HG03280 (cell line): ENCODE measurements around the gene KANK2.
"Not testable (repeated sequence)": the region's sequence is repeated elsewhere in the genome, so short reads cannot be mapped to it uniquely, and the experiment has no call there.

Source experiments
- ATAC-seq: cut with Tn5 transposase; IDR thresholded peaks from one replicate; pipeline ENCODE4 v1.9.1; 2021; ENCODE audit warnings: mild to moderate bottlenecking, moderate library complexity; ENCODE audit not compliant: unreplicated experiment

Gene KANK2

DNA sequence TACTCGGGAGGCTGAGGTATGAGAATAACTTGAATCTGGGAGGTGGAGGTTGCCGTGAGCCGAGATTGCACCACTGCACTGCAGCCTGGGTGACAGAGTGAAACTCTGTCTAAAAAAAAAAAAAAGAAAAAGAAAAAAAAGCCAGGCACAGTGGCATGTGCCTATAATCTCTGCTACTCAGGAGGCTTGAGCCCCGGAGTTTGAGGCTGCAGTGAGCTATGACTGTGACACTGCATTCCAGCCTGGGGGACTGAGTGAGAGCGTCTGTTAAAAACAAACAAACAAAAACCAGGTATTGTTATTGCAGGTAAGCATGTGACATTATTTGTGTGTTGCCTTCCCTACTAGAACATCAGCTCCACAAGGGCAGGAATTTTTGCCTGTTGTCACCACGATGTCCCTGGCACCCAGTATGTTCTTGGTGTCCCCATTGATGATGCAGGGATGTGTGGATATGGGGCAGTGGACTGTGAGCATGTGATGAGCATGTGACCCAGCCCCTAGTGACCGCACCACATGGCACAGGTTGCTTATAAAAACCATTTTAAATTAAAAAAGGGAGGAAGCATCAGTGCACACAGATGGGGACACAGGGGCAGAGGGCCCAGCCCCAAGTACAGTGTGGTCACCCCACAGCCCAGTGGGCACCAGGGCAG, 1.6 kb upstream of the KANK2 start:
- ATAC-seq, result no peak

GRCh38 chr19:11198175-11198534, 810 bp upstream of the KANK2 start:
- no peak for ATAC-seq

- ATAC-seq, result no peak
Observed at GRCh38 chr19:11196406-11197287, 698 bp downstream of the KANK2 start.

DNA sequence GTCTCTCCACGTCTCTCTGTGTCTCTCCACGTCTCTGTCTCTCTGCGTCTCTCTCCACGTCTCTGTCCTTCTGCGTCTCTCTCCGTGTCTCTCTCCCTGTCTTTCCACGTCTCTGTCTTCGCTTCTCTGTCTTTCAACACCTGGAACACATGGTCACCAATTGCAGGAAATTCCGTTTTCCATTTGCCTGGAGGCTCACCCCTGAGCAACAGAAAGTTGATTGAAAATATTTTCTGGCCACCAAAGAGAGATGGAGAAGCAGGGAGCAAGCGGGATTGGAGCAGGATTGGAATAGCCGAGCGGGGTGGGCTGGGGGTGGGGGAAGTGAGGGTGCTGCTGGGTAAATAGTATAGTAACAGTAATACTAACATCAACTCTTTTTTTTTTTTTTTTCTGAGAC, 1.7 kb downstream of the KANK2 start:
- ATAC-seq, result no peak

DNA sequence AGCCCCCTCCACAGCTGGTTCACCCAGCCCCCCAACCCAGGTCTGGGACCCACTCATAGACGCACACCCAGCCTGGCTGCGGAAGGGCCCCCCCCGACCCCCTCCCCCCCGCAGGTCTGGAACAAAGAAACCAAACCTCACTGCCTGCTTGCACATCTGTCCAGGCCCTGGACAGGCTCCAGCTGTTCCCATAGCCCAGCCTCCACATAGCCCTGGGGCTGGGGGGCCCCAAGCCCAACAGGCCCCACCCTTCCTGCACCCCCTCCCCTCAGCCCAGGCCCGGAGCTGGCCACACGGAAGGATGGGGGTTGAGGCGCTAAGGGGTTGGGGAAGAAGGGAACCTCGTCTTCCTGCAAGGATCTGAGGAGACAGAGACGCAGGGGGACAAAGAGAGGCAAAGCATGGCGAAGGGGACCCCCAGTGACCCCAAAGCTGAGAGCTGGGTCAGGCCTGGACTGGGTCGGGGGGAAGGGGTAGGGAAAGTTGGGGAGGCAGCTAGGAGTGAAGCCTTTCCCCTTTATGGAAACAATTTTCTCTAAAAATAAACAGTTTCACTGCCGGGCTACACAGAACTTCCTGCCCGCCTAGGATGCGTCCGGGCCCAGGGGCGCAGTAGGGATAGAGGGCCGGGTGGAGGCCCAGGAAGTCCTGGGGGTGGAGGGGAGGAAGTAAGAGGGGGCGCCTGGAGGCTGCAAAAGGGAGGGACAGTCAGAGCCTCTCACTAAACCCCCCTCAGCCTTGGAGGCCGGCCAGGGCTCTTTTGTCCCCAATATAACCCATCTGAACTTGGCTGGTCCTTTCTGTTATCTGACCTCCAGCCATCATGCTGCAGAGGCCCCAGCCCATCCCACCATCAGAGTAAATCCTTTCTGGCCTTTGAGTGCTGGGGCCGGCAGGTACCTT, 2.4 kb downstream of the KANK2 start:
- no peak for ATAC-seq

DNA sequence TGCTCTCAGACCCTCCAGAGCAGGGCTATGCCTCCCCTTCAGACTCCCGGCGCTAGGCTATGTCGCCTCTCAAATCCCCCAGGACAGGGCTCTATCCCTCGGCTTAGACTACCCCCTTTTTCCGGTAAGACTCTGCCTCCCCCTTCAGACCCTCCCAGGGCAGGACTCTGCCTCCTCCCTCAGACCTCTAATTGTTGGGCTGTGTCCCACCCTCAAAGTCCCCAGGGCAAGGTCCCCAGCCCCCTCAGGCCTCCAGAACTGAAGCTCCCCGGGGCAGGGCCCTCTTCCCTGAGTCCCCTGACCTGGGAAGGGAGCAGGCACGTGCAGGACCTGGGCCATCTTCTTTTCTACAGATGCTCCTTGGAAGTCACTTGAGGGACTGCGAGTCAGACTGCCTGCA, 3.2 kb downstream of the KANK2 start:
- no peak for ATAC-seq

GRCh38 chr19:11192957-11193939, 4.1 kb downstream of the KANK2 start:
- ATAC-seq, result no peak

DNA sequence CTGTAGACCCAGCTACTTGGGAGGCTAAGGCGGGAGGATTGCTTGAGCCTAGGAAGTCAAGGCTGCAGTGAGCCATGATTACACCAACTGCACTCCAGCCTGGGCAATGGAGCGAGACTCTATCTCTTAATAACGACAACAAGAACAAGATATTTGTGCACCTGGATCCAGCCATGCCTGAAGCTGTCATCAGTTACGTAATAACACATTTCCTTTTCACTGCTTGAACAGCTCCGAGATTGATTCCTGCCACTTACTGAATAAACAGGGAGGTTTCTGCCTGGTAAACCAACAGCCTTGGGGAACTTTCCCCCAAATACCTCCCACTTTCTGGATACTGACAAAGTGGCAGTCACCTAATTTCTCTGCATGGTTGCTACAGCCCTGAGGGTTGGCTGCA, 5.4 kb downstream of the KANK2 start:
- ATAC-seq, result no peak

DNA sequence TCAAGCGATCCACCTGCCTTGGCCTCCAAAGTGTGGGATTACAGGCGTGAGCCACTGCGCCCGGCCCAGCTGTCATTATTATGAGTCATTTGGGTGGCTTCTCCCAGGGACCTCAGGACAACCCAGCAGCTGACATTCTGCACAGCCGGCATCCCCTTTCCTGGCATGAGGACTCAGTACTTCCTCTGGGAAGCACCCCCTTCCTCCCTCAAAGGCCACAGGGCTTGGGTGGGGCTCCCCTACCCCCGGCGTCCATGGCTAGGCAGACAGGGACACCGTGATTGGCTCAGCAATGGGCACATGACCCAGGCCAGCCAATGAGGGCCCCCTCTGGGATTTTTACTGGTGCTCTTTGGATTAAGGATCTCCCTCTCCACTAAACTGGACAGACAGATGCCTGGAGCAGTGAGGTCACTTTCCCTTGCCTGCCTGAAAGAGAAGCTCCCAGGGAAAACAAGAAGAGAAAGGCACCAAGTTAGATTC, 6.0 kb downstream of the KANK2 start:
- no peak for ATAC-seq

DNA sequence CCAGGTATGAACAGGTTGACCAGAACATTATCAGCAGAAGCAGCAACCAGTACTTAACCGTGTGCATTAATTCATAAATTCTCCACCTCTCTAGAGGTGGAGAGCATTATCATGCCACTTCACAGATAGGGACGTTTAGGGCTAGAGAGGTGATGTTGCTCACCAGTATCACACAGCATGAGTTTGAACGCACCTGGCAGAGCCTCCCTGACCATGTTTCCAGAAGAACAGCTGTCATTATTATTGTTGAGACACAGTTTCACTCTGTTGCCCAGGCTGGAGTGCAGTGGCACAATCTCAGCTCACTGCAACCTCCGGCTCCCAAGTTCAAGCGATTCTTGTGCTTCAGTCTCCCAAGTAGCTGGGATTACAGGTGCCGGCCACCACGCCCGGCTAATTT, 6.8 kb downstream of the KANK2 start:
- ATAC-seq, result no peak

DNA sequence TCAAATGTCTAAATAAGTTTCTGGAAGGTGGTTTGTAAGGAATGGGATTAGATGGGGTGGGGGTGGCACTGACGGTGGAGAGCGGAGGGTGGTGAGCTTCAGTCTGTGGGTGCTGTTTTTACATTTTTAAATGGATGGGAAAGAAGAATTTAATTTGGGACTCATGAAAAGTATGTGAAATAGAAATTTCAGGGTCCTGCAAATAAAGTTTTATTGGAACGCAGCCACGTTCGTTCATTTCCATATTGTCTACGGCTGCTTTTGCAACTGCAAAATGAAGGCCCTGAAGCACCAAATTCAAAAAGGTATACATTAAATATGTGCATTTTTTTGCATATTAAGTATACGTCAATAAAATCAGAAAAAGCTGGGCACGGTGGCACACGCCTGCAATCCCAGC, 9.9 kb downstream of the KANK2 start:
- ATAC-seq, result no peak

GRCh38 chr19:11182994-11183393, 14.4 kb downstream of the KANK2 start:
- no peak for ATAC-seq

DNA sequence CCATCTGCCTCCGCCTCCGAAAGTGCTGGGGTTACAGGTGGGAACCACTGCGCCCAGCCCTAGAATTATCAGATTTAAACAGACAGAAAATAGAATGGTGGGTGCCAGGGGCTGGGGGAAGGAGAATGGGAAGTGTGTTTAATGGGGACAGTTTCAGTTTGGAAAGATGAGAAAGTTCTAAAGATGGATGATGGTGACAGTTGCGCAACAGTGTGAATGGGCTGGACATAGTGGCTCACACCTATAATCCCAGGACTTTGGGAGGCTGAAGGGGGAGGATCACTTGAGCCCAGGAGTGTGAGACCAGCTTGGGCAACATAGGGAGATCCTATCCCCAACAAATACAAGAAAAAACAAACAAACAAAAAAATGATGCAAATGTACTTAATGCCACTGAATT, 15.9 kb downstream of the KANK2 start:
- ATAC-seq, result no peak

GRCh38 chr19:11180975-11181374, 16.4 kb downstream of the KANK2 start:
- not testable (repeated sequence) for ATAC-seq

GRCh38 chr19:11180346-11180745, 17.0 kb downstream of the KANK2 start:
- no peak for ATAC-seq

DNA sequence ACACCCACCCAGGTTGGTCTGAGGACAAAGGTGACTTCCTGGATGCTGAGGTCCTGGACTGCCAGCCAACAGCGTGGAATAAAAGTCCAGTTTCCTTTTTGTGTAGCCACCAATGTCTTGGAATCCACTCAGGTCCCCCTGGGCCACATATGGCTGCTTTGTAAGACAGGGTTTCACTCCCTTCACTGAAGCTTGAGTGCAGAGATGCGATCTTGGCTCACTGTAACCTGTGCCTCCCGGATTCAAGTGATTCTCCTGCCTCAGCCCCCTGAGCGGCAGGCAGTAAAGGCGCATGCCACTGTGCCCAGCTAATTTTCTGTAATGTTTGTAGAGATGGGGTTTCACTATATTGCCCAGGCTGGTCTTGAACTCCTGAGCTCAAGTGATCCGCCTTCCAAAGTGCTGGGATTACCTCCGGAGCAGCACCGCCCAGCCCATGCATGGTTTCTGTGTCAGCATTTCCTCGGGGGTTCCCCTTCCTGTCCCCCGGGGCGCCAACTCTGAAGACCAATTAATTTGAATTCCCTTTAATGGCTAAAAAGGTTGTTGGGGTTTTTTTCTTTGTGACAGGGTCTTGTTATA, 17.5 kb downstream of the KANK2 start:
- ATAC-seq, result no peak

GRCh38 chr19:11179145-11179465, 18.2 kb downstream of the KANK2 start:
- not testable (repeated sequence) for ATAC-seq

DNA sequence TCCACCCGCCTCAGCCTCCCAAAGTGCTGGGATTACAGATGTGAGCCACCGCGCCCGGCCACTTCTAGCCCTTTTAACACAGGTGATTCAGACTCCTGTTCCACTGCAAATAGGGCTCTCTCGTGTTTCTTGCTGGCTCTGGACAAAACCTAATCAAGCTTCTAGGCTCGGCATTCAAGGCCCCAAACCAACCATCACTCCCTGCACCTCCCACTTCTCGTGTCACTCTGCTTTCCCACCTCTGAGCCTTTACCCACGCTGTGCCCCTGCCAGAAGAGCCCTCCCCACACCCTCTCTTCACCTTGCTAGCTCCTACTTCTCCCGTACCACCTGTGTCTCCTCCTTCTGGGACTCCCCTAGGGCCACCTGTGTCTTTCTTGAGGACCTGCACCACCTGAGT, 19.8 kb downstream of the KANK2 start:
- no peak for ATAC-seq

DNA sequence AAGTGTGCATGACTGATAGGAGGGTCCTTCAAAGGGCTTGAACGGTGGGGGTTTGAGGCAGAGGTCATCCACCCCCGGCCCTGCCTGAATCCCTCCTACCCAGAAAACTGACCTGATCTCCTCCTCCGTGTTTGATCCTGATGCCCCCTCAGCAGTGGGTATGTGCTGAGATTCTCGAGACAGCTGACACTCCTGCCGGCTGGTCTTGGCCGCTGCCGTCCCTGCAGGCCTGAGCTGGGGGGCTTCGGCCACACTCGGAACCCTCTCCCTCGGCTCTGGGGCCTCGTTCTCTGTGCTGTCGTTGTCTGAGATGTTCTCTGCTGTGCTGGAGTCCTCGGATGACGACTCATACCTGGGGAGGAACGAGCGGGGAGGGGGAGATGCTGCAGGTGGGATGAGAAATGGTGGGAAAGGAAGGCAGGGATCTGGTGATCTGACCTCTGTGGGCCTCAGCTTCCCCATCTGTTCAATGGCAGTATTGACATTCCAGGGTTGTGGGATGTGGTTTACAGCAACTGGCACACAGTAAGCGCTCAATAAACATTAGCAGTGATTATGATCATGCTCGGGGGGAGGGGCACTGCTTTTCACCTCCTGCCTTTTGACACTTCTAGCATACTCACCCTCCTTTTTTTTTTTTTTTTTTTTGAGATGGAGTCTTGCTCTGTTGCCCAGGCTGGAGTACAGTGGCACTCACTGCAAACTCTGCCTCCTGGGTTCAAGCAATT, 20.7 kb downstream of the KANK2 start:
- no peak for ATAC-seq
